ENCODE results near the gene LRRC3.

GRCh38 chr21:44432841-44433790, 22.2 kb upstream of the LRRC3 start:
- no peak for TF ChIP-seq NRF1 (IDR thresholded peaks at IDR 0.05; ENCODE audit: low read depth, low read length)
- TF ChIP-seq, protein P1, sequence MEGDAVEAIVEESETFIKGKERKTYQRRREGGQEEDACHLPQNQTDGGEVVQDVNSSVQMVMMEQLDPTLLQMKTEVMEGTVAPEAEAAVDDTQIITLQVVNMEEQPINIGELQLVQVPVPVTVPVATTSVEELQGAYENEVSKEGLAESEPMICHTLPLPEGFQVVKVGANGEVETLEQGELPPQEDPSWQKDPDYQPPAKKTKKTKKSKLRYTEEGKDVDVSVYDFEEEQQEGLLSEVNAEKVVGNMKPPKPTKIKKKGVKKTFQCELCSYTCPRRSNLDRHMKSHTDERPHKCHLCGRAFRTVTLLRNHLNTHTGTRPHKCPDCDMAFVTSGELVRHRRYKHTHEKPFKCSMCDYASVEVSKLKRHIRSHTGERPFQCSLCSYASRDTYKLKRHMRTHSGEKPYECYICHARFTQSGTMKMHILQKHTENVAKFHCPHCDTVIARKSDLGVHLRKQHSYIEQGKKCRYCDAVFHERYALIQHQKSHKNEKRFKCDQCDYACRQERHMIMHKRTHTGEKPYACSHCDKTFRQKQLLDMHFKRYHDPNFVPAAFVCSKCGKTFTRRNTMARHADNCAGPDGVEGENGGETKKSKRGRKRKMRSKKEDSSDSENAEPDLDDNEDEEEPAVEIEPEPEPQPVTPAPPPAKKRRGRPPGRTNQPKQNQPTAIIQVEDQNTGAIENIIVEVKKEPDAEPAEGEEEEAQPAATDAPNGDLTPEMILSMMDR (IDR thresholded peaks at IDR 0.05; ENCODE audit: control extremely low read depth in 1 of 3, insufficient read depth in 1 of 3, low read depth in 1 of 3, low read length in 3 of 3) = no peak

Measured in H1 (cell line).